T-helper 9 cell (primary cell): Measurements from ENCODE around the gene RIN1.
"Not testable (repeated sequence)": the region's sequence is repeated elsewhere in the genome, so short reads cannot be mapped to it uniquely, and the experiment has no call there.

ENCODE experiments used
- DNase-seq: peaks from one replicate; pipeline ENCODE4 v3.0.0-alpha.2; 2020
- total RNA-seq, 2 donors: gene quantifications; one replicate each; lab custom pipeline; 2026; lab: John Stamatoyannopoulos, UW

The RIN1 gene, protein sequence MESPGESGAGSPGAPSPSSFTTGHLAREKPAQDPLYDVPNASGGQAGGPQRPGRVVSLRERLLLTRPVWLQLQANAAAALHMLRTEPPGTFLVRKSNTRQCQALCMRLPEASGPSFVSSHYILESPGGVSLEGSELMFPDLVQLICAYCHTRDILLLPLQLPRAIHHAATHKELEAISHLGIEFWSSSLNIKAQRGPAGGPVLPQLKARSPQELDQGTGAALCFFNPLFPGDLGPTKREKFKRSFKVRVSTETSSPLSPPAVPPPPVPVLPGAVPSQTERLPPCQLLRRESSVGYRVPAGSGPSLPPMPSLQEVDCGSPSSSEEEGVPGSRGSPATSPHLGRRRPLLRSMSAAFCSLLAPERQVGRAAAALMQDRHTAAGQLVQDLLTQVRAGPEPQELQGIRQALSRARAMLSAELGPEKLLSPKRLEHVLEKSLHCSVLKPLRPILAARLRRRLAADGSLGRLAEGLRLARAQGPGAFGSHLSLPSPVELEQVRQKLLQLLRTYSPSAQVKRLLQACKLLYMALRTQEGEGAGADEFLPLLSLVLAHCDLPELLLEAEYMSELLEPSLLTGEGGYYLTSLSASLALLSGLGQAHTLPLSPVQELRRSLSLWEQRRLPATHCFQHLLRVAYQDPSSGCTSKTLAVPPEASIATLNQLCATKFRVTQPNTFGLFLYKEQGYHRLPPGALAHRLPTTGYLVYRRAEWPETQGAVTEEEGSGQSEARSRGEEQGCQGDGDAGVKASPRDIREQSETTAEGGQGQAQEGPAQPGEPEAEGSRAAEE
- 2.9 to 6.3 reads per million in 2 donors for total RNA-seq

DNA sequence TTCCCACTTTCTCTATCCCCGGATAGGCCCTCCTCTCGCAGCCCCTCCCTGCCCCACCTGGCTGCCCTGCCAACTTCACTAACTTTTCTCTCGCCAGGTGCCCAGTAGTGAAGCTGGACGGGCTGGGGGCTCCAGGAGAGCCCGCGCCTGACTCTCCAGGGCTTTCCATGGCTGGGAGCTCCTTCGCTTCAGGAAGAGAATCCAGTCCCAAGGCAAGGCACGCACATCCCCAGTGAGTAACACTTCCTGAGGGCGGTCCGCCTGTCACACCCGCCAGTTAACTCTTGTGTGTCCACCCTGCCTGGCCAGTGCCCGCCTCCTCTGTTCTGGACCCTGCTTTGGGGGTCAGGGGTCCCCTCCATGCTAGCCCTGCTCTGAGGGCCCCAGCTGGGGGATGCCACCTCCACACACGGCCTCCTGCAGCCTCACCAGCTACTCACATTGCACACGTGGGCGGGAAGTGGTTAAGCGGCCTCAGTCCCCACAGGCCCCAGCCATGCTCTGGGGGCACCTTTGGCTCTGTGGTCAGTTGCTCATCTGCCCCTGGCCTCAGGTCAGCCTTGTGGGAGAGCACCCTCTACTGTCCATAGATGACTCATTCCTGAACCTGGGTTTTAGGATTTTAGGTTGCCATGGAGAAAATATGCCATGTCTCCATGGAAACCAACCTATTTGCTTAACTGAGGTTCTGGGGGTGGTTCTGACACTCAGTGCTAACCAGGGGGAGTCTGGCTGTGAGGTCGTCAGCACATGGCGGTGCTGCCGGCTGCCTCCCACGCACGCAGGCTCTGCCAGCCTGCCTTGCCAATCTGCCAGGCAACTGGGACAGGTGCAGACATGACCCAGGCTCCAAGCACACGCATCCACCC lies at the start of gene RIN1:
TSS of gene RIN1 (minus strand) at position 201 of the 869 bp plus-strand sequence. CDS start at position 169, 32 bp downstream.
- no peak for DNase-seq

DNA sequence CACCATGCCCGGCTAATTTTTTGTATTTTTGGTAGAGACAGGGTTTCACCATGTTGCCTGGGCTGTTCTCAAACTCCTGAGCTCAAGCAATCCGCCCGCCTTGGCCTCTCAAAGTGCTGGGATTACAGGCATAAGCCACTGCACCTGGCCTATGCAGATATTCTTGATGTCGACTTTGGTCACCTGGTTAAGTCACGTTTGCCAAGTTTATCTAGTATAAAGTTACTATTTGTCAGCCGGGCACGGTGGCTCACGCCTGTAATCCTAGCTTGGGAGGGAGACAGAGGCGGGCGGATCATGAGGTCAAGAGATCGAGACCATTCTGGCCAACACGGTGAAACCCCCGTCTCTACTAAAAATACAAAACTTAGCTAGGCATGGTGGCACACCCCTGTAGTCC lies 48.1 kb upstream of the RIN1 start:
- DNase-seq, result not testable (repeated sequence)

DNA sequence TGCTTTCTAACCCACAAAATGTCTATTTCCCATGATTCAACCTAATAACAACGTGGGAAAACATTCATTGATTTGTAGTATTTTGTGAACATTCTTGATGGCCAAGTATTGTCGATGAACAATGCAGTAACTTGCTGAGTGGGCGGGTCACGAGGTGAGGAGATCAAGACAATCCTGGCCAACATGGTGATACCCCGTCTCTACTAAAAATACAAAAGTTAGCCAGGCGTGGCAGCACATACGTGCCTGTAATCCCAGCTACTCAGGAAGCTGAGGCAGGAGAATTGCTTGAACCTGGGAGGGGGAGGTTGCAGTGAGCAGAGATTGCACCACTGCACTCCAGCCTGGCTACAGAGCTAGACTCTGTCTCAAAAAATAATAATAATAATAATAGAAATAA lies 44.0 kb upstream of the RIN1 start:
- not testable (repeated sequence) for DNase-seq

DNA sequence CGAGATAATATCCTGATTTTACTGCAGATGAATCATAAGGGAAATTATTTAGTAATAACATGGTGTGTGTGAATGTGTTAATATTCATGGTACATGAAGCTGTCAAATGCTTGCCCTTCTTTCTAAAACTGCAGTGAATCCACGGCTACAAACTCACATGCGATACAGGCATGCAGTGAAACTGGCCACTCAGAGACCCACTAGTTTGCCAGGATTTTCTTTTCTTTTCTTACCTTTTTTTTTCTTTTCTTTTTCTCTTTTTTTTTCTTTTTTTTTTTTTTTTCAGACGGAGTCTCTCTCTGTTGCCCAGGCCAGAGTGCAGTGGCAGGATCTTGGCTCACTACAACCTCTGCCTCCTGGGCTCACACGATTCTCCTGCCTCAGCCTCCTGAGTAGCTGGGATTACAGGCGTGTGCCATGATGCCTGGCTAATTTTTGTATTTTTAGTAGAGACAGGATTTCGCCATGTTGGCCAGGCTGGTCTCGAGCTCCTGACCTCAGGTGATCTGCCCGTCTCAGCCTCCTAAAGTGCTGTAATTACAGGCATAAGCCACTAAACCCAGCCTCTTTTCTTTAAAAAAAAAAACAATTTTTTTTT lies 37.6 kb upstream of the RIN1 start:
- DNase-seq, result not testable (repeated sequence)

DNA sequence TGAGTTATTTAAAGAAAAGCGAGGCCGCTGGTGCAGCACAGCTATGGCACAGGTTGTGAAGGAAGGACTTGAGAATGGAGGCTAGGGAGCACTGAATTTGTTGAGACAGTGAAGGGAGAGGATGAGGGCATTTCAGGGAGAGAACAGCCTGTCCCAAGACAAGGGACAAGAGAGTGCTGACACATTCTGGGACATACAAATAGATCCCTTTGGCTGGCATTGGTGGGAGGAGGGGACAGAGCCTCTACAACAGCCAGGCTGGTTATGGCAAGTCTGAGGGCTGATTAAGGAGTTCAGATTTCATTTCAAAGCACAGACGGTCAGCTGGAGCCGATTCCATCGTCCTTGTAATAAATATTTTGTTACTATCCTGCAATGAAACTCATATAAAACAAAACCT lies 37.0 kb upstream of the RIN1 start:
- no peak for DNase-seq

DNA sequence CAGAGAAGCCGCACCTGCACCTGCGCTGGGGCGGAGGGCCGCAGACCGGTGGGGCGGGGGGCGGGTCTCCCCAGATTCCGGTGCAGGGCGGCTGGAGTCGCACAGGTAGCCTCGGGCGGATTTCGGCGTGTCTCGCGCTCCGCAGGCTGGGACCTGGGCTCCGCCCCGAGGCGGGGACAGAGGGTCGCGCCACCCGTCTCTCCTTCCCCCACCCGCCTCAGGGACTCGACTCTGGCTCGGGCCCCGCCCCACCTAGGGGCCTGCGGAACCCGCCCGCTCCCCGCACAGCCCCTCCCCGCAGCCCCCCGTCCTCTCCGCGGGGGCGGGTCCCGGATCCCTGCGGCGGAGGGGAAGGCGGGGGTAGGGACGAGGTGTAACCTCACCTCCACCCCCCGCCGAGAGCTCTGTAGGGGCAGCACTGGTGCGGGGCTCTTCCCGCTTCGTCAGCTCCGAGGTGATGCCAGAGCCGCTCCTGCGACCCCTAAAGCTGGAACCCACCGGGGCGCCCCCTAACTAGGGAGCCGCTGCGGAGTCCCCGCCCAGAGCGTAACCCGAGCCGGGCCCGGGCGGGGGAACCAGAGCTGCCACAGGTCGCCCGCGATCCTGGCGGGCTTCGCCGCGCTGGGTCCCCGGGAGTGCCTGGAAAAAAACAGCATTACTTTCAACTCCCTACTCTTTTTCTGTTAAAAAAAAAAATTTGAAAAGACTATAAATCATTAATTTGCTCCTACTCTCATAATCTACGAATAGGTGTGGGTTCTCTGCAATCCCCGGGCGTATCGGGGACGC lies 35.6 kb upstream of the RIN1 start, which contains the start of gene SLC29A2:
TSS of gene SLC29A2 (minus strand) at position 134 of the 789 bp plus-strand sequence. CDS start 169 bp downstream, outside the sequence.
- DNase-seq, result peak; percentile 63

DNA sequence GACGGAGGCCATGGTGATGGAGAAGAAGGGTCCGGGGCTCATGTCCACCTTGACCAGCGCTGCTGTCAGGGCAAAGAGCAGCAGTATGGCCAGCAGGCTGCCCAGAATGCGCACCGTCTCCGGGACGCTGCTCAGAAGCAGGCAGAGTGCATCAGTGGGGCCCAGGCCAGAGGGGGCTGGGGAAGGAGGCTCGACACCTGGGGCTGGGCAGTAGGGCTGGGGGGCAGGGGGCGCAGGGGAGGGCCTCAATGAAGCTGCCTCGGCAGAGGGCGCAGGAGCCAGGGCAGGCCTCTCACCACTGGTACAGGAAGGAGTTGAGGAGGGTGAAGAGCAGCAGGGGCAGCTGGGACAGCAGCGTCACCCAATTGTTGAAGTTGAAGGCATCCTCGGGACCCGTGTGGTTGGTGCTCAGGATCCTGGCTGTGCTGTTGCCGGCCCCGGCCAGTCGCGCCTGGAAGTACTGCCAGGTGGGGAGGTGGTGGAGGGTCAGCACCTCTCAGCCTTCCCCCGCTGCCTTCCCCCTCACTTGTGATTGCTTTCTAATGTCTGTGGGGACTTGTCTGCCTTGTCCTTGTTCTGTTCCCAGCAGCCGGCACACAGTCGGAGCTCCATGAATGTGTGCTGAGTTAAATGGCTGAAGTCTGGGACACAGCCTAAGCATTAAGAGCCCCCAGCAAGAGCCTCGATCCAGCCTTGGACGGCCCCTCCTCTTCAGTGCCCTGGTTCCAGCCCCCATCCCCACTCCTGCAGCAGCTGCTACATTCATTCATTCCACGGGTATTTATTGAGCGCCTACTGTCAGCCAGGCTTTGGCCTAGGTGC lies 33.0 kb upstream of the RIN1 start:
- DNase-seq, result no peak

DNA sequence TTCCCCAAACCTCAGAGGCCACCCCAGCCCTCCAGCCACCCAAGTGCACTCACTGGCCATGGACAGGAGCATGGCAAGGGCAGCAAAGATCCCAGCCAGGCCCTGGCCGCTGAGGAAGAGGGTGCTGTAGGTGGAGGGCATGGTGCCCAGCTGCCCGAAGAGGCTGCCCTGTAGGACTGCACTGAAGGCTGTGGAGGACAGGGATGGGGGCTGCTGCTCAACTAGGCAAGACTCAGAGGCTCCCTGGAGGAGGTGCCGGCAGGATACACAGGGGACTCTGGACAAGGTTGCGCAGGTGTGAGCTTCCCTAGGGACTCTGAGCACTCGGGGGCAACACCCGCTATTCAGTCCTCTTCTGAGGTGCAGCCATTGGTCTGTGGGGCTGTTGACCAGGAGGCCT lies 32.2 kb upstream of the RIN1 start:
- no peak for DNase-seq

DNA sequence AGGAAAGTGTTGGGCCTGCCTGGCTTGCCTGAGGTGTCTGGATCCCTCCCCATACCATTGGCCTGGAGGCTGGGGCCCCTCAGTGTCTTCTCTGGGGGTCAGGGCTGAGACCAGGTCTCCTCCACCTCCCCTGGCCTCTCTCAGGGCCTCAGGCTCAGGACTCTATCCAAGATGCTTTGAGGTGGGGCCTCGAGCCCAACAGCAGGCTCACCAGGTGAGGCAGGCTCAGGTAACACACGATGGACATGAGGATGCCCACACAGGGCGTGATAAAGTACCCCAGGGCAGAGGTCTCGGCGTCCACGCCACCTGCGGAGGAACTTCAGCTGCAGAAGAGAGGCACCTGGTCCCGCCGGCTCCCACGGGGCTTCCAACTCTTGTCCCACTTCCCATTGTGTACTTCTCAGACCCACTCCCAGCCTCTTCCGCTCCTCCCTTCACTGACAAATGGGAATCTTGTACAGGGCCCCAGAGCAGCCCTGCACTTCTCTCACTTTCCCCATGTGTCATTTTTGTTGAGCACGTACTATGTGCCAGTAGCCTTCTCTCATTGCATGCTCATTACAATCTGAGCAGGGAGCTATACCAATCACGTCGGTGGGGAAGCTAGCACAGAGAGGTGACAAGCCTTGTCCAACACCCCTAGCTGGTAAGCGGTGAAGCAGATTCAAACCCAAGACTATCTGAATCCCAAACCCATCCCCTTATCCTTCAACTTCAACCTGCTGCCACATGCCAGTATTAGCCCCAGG lies 31.5 kb upstream of the RIN1 start:
- no peak for DNase-seq

DNA sequence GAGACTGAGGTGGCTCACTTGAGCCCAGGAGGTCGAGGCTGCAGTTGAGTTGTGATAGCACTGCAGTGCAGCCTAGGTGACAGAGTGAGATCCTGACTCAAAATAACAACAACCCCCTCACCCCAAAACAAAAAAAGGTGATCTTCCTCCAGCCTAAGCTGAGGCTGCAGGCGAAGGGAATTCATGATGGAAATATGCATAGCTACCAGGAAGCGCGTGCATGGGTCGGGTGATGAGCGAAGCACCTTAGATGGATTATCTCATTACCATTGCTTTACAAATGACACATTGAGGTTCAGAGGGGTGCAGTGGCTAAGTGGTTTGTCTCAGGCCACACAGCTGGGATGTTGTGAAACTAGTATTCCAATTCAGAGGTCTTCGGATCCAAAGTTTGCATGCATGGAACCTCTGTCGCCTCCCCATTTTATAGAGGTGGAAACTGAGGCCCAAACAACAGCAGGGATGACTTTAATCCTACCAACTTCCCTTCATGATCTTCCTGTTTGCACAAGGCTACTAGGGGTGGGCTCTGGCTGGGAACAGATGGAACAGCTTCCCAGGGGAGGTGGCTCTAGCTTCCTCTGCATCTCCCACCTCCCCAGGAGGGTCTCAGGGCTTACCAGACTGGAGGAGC lies 30.7 kb upstream of the RIN1 start:
- DNase-seq, result no peak

DNA sequence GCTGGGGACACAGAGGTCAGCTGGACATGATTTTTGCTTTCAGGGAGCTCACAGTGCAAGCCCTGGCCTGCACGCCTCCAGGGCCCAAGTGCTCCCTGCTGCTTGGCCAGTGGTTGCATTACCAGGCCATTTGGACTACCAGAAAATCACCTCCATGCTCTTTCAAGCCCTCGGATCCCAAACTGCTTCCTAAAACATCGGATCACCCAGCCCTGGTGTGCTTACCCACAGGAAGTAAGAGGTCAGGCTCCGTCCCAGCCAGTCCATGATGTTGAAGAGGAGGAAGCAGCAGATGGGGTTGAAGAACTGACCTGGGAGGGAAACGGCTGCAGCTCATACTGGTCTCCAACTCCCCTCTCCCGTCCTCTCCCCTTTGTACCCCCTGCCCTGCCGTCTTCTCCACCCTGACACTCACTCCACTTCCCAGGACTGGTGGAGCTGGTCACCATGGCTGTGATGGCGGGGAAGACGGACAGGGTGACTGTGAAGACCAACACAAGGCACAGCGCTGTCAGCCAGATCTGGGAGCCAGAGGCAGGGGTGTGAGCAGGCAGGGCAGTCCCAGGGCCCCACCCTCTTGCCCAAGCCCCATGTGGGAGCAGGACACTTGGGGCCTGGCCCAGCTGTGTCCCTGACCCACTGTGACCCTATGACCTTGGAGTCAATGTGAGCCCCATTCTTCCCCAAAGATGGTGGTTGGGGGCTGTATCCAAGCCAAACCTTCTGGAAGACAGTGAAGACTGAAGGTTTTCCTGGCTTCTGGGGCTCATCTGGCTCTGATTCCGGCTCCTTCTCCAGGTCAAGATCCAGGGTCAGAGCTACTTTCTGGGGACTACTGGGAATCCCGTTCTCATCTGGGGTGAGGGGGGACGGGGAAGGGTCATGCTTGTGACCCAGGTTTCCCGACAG lies 29.7 kb upstream of the RIN1 start:
- DNase-seq, result no peak

DNA sequence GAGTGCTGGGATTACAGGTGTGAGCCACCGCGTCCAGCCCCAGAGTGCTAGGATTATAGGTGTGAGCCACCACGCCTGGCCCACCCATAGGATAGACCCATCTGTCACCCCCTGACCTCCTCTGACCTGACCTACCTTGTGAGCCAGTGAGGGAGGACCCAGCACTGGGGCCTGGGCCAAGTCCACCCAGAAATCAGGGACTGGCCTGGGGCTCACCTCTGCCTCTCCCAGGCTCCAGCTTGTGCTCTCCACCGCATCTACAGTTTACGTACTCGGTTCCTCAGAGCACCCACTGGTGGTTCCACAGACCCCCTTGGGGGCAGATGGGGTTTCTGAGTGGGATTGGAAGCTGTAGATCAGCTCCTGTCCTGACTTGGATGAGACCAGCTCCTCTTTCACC lies 28.9 kb upstream of the RIN1 start:
- no peak for DNase-seq

DNA sequence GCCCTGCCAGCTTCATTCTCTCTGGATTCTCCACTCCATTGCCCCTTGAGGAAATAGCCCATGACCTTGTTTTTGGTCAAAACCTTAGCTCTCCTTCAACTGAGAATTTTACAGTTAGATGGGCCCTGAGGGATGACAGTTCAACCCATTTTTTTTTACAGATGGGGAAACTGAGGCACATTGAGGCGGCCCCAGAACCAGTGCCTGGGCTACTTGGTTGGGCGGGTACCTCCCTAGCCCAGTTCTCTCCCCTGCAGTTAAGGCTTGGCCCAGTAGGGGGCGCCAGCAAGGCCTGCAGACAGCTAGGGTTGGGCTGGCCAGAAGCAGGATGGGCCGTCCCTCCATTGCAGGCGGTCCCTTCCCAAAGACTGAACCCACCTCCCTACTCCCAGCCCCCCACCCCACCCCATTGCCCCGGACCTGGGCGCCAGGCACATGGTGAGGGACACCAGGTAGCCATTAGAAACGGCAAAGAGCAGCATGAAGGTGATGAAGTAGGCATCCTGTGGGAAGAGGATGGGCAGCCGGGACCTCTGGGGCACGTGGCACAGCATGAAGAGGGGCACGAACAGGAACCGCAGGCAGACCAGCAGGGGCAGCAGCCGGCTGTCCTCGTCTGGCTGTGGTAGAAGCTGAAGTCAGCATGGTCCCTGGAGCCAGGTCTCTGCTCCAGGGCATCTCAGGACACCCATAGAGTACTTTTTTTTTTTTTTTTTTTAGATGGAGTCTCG lies 27.7 kb upstream of the RIN1 start:
- peak; percentile 67 for DNase-seq

DNA sequence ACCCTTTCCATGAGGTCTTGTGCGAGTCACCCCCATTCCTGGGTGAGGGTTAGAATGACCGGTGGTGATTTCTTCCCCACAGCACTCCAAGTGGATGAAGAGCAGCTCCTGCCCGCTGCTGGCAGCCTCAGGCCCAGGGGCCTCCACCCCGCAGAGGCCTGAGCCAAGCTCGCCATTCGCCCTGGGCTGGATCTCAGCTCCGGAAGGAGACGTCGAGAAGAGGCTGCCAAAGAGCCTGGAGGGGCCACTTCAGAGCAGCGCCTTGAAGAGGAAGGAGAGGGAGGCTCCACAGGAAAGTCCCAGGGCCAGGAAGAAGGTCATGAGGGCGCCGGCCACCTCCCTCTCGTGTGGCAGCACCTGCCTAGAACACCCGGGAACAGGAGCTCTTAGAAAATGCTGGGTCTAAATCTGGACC lies 27.0 kb upstream of the RIN1 start:
- no peak for DNase-seq

DNA sequence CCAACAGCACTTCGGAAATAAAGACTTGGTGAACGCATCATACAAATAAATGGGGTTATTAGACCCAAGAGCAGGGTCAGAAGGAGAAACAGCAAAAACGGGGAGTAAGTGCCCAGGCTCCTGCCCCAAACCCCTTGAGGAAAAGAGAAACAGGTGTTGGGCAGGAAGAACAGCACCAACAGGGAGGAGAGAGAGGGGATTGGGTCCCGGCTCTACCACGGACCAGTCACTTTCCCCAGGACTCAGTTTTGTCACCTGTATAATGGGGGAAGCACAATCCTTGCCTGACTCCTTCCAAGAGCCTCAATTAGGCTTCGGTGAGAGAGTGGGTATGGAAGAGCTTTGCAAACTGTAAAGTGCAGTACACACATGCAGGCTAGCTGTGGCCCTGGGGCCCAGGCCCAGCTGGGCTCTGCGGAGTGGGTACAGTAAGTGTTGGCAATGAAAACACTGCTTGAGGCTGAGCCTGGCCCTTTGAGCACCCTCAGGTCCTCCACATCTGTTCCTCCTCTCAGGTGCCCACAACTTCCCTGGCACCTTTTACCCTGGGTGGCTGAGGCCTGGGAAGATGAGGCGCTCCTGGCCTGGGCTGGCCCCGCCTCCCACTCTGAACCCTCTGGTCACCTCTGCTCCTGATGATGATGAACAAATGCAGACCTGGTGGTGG lies 26.4 kb upstream of the RIN1 start:
- DNase-seq, result no peak

DNA sequence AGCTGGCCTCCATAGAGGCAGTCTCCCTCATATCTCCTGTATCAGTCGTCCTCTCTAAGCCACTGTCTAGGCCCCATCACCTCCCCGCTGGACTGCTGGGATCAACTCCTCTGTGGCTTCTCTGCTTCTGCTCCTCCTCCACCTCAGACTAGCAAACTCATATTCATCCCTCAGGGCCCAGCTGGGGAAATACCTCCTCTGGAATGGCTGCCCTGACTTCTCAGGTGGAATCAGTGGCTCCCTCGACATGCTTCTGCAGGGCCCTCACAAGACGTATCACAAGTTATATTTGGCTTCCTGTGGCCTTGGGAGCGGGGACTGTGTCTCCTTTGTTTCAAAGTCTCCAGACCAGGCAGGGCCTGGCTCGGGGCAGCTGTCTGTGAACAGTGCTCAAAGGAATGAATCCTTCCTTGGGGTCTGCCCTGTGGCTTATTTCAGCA lies 25.3 kb upstream of the RIN1 start:
- no peak for DNase-seq
